DMS 273 treated with DMSO at 0.1 percent for 48 hours (cell line): Measurements from ENCODE around the gene METTL2B.

Experiments
- DNase-seq: peaks from one replicate; lab custom pipeline; 2025; lab: John Stamatoyannopoulos, UW

The METTL2B gene

DNA sequence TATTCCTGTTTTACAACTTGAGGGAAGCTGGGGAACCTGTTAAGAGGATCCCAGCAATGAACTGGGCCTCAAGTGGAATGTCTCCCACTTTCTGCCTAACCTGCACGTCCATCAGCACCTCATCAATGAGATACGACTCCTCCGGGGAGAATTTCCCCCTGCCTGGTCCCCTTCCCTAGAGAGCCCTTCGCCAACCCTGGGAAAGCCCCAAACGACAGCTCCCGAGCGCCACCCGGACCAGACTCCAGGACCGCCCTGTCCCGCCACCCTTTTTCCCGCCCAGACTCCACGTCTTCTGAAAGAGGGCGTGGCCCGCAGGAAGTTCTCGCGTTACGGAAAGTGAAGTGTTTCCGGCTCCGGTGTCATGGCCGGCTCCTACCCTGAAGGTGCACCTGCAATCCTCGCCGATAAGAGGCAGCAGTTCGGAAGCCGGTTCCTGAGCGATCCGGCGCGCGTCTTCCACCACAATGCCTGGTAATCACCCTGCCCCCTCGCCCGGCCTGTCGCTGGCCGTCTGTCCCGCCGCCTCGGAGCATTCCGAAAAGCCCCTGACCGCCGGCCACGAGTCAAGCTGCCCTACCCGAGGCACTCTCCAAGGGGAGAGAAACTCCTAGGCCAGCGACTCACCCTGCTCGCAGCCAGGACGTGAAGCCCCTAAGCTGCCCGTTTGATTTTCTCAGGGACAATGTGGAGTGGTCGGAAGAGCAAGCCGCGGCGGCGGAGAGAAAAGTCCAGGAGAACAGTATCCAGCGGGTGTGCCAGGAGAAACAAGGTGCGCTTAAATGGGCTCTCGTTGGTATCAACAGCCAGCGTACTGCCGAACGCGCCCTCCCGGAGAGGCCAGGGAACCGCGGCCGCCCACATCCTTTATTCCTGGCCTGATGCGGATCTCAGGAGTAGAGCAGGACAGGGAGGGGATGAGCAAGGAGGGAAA lies at the start of gene METTL2B:
METTL2B (plus strand) TSS at position 347 of the 934 bp plus-strand sequence; CDS start at position 365, 18 bp downstream.
- DNase-seq, result peak; percentile 94

DNA sequence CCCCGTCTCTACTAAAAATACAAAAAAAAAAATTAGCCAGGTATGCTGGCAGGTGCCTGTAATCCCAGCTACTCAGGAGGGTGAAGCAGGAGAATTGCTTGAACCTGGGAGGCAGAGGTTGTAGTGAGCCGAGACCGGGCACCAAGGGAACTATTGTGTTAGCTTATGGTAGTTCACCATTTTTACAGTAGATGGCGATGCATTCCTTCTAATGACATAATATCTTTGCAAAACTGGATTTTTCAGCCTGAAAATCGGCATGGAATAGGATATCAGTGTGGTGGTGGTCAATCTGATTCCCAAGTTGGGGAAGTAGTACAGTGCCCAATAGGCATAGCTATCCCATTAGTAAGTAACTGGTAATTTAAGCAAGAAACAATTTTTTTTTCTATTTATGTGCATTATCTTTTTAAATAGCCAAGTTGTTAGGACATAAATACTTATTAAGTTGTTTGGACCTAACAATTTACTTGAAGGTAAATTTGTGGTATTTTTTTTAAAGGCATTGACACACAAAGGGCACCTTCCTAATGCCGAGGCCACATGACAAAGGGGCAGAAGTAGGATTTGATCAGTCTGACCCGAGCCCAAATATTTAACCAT lies 49.2 kb upstream of the METTL2B start:
- DNase-seq, result peak; percentile 49

DNA sequence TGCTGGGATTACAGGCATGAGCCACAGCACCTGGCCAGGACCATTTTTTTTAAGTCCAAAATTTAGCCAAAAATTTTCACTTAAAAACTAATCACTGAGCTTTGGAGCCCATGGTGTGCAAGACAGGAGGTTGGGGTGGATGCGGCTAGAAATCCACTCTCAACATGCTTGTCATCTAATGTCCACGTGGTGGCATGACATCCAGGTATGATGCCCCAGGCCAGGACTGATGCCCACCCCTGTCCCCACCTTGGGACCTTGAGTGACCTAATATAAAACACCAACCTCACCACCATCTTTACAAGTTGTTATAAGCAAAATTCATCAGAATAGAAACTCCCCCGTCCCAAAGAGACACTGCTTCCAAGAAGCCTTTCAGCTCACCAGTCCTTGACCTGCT lies 46.3 kb upstream of the METTL2B start:
- DNase-seq, result no peak

DNA sequence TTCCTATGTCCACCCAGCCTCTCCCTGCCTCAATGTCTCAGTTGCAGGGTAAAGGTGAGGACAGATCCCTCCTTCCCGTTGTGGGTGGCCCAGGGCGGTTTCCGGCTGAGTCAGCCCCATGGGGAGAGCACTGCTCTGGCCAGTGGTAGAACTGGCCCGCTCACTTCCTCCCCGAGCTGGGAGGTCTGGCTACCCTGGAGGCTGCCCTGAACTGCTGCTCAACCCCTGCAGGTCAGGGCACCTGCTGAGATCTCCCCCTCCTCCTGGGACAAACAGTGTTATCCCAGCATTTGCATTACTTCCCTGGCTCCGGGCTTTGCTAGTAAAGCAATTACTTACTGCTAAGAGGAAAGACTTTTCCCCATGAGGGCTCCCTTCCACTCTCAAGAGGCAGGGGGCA lies 45.3 kb upstream of the METTL2B start:
- no peak for DNase-seq

DNA sequence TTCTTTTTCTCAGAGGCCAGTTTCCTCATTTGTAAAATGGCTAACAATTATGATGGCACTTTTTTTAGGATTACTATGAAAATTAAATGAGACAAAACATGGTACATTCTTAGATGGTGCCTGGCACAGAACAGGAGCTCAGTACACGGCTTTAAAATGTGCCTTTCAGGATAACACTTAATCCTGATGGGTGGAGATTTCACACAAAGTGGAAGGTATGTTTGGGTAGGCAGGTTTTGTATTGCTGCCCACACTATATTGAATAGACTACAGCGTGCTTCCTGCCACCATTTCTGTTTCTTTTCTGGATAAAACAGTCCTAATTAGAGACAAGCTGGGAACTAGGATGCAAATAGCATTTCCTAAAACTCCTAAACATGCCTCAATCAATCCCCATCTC lies 44.8 kb upstream of the METTL2B start:
- no peak for DNase-seq

- DNase-seq, result no peak
Observed at GRCh38 chr7:128434413-128435326, 41.9 kb upstream of the METTL2B start.

DNA sequence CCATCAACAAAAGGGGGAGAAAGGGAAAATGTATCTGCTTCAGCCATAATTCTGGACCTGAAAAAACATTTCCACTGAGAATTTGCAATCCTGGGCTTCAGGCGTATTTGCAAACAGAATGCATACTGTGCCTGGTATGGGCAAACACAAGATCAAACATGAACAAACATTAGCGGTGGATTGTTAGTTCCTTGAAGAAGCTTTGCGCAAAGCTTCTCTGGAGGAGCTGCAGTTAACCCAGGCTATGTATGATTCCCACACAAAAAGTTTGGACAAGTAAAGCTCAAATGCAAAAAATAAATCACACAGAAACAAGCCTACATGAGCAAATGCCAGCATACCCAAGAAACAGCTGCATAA lies 41.2 kb upstream of the METTL2B start:
- DNase-seq, result no peak

- DNase-seq, result no peak
Observed at GRCh38 chr7:128437426-128438332, 38.9 kb upstream of the METTL2B start.

- DNase-seq, result no peak
Observed at GRCh38 chr7:128442356-128442755, 34.2 kb upstream of the METTL2B start.

DNA sequence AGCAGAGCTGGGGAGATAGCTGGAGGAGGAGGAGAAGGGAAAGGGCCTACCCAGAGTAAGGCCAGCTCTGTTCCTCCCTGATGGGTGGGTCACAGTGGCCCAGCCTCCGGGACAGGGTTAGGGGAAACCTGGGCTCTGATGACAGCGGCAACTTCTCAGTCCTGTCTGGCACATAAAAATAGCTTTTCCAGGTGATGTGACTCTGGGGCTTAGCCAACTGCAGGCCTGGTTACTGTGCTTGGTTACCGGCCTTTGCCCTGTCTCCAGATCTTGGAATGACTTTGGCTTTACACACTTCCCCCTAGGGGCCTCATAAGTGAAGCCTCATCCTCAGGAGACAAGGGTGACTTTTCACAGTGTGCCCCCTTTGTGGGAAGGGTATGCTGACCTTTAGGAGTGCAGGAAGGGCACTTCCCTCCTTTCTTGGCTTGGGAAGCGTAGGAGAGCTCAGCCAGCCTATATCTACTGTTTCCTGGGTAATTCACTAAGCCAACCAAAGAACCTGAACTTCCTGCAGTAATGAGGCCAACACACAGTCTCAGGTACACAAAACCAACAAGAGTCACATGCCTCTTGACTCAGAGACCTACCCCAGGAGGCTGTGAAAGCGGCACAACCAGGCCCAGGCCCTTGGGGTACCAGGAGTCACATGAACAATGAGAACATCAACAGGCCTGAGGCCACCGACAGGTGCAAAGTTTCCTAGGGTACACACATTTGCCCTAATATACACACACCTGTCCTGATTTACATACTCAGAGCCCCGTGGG lies 32.5 kb upstream of the METTL2B start:
- DNase-seq, result no peak

- peak; percentile 81 for DNase-seq
Observed at GRCh38 chr7:128446306-128446705, 30.2 kb upstream of the METTL2B start.

DNA sequence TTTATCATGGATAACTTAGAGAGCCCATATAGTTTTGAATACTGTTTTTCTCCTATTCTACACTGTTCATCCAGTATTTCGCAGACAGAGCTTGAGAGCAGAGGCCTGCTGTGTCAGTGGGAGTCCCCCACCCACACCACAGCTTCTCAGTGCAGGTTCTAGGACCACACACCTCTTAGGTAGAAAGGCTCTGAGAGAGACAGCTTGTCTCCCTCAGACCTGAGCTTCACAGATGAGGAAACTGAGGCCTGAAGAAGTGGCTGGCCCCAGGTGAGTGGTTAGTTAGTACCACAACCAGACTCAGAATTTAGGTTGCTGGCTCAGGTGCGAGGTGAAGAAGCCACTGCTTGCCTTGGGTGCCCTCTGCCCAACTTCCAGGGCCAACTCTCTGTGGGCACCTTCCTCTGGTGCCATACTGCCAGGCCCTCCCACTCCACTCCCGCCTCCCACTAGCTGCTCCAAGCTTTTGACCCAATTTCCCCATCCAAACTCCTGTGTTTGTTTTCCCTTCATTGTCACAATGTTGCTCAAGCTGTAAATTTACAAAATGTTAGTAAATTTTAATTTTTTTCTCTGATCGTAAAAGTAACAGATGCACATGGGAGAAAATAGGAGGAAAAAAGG lies 28.5 kb upstream of the METTL2B start:
- no peak for DNase-seq

GRCh38 chr7:128448751-128449302 lies 27.7 kb upstream of the METTL2B start:
- DNase-seq, result no peak

DNA sequence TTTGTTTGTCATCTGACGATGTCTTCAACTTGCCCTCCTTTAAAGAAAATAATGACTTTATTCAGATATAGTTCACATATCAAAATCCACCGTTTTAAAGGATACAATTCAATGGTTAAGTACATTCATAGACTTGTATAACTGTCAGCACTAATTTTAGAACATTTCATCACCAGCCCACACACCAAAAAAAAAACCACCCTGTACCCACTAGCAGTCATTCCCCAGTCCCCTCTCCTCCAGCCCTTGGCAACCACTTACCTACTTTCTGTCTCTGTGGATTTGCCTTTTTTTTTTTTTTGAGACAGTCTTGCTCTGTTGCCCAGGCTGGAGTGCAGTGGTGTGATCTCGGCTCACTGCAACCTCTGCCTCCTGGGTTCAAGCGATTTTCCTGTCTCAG lies 26.1 kb upstream of the METTL2B start:
- no peak for DNase-seq

DNA sequence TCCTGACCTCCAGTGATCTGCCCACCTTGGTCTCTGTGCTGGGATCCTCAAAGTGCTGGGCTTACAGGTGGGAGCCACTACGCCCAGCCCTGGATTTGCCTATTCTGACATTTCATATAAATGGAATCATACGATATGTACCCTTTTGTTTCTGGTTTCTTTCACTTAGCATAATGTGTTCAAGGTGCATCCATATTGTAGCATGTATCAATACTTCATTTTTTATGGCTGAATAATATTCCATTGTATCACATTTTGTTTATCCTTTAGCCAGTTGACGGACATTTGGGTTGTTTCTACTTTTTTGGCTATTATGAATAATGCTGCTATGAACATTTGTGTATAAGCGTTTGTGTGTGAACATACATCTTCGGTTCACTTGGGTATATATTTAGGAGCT lies 25.6 kb upstream of the METTL2B start:
- no peak for DNase-seq

DNA sequence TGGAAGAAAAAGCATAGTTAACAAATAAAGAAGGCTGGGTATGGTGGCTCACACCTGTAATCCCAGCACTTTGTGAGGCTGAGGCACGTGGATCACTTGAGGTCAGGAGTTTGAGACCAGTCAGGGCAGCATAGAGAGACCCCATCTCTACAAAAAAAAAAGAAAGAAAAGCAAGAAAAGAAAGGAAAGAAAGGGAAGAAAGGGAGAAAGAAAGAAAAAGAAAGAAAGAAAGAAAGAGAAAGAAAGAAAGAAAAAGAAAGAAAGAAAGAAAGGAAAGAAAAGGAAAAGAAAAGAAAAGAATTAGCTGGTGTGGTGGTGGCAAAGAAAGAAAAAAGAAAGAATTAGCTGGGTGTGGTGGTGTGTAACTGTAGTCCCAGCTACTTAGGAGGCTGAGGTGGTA lies 24.0 kb upstream of the METTL2B start:
- DNase-seq, result no peak

- peak; percentile 82 for DNase-seq
Observed at GRCh38 chr7:128453836-128454804, 22.4 kb upstream of the METTL2B start.

DNA sequence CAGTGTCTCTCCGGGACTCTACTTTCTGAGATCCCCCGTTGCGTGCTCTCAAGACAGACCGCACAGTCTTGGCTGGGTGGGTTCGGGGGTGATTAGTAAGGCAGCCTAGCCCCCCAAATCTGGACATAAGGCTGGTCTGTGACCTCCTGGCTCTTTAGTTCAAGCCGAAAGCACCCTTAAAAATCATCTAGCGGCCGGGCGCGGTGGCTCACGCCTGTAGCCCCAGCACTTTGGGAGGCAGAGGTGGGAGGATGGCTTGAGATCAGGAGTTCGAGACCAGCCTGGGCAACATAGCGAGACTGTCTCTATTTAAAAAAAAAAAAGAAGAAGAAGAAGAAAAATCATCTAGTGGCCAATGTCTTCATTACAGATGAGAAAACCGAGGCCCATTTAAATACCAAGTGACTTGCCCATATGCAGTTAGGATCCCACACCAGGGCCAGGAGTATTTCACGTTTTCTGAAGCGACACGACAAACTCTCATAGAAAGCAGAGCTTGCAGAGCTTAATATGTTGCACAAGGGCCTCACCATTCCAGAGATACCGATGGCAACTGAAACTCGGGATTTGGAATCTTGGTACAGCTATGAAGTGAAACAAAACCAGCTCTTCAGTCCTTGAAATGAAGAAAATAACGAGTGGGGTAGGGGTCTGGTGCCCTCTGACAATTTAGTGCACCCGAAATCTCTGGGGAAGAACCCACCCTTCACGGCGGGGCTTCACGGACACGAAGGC lies 21.6 kb upstream of the METTL2B start:
- no peak for DNase-seq
